ENCODE measurements around the gene PTCRA. TPM values are rescaled to one million over a fixed set of nuclear protein-coding genes. Genes with fewer than 3 reads are reported as not detected.
A peak's percentile ranks its signal among the peaks of the same experiment; 100 is the strongest.
"Not testable (repeated sequence)": the region's sequence is repeated elsewhere in the genome, so short reads cannot be mapped to it uniquely, and the experiment has no call there.

Gene PTCRA
- total RNA-seq, 1 donor from 2014 or later: not detected

GRCh38 chr6:42877695-42878094, 38.2 kb upstream of the PTCRA start:
- DNase-seq (ENCODE audit: extremely low spot score in 2 of 2): no peak
- Histone ChIP-seq H3K4me1 (peaks cover 29% of the 10 kb centered on the region), H3K4me3 (no peak overlapping the region), H3K36me3 (peaks cover 0 to 7% of the 10 kb centered on the region in 2 donors), H3K27ac (peak overlapping the region; percentile 14), H3K9me3 (no peaks in the 10 kb centered on the region), H3K27me3 (no peaks in the 10 kb centered on the region)
- TF ChIP-seq, protein P1, sequence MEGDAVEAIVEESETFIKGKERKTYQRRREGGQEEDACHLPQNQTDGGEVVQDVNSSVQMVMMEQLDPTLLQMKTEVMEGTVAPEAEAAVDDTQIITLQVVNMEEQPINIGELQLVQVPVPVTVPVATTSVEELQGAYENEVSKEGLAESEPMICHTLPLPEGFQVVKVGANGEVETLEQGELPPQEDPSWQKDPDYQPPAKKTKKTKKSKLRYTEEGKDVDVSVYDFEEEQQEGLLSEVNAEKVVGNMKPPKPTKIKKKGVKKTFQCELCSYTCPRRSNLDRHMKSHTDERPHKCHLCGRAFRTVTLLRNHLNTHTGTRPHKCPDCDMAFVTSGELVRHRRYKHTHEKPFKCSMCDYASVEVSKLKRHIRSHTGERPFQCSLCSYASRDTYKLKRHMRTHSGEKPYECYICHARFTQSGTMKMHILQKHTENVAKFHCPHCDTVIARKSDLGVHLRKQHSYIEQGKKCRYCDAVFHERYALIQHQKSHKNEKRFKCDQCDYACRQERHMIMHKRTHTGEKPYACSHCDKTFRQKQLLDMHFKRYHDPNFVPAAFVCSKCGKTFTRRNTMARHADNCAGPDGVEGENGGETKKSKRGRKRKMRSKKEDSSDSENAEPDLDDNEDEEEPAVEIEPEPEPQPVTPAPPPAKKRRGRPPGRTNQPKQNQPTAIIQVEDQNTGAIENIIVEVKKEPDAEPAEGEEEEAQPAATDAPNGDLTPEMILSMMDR (IDR thresholded peaks at IDR 0.05): no peak
- intact Hi-C loops (cut with DNase I): loop anchor here (2.0 to 10.0 kb wide), 3 partner anchors 153 to 220 kb away; partner anchors contain the start of gene PRPH2

DNA sequence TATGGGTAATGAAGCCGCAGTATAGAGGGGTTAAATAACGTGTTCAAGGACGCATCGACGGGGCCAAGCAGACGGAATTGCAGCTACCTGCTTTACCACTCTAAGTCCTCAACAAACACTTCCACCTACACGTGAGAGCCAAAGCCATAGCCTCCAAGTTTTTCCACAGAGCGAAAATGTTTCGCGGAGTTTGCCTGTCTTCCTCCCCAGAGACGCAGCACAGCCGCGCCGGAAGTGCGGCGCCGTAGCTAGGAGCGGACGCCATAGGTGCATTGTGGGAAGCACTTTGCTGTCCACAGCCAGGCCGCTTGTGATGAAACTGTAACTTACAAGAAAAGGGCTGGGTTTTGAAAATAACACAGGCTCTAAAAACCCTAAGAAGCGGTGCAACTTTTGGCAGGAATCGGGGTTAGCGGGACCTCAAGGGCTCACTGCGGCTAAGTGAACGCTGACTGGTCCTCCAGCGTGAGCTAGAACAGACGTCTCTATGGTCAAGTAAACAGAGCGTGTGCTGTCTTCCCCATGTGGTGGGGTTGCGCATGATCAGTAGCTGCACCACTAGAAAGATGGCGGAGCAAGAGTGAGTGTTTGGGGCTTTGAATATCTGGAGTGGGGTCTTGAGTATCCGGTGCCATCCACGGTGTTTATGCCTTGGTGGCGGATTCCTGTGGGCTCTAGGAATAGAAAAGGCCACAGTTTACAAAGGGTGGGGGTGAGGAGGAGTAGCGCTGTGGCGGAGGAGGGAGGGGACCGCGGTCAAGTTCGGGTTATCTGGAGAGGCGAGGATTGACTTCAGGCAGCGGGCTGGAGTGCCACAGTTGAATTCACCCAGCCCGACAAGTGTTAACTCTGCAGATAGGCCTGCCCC, 36.2 kb upstream of the PTCRA start, which contains the start of gene RPL7L1:
Gene RPL7L1, plus strand, starts transcription at position 245 of the 868 bp plus-strand sequence. Its CDS starts 295 bp downstream, at position 540.
- no peaks in the 10 kb centered on the region for H3K27me3 ChIP-seq
- peak in 1 of 2 donors; percentile 92 for DNase-seq (ENCODE audit: extremely low spot score in 2 of 2)
- intact Hi-C loops (cut with DNase I): loop anchor here (2.0 to 10.0 kb wide), 4 partner anchors 97 to 222 kb away; partner anchors contain the start of genes BICRAL and PRPH2
- peak within 1 kb of the TSS; percentile 92 for H3K27ac ChIP-seq
- H3K4me1 ChIP-seq: peaks cover 29% of the 10 kb centered on the region
- TF ChIP-seq, protein P1 (IDR thresholded peaks at IDR 0.05): peak in 2 of 3 experiments; percentile 45 to 47
- TF ChIP-seq POLR2AphosphoS5 (IDR thresholded peaks at IDR 0.05; ENCODE audit: insufficient read depth in 1 of 2, low read depth in 1 of 2) (peak; percentile 90 to 93), POLR2A (IDR thresholded peaks at IDR 0.05) (peak in 1 of 2 donors; percentile 58)
- H3K36me3 ChIP-seq: peaks cover 0 to 24% of the 10 kb centered on the region in 2 donors
- H3K9me3 ChIP-seq: no peaks in the 10 kb centered on the region
- peak within 1 kb of the TSS; percentile 69 to 78 for H3K4me3 ChIP-seq

DNA sequence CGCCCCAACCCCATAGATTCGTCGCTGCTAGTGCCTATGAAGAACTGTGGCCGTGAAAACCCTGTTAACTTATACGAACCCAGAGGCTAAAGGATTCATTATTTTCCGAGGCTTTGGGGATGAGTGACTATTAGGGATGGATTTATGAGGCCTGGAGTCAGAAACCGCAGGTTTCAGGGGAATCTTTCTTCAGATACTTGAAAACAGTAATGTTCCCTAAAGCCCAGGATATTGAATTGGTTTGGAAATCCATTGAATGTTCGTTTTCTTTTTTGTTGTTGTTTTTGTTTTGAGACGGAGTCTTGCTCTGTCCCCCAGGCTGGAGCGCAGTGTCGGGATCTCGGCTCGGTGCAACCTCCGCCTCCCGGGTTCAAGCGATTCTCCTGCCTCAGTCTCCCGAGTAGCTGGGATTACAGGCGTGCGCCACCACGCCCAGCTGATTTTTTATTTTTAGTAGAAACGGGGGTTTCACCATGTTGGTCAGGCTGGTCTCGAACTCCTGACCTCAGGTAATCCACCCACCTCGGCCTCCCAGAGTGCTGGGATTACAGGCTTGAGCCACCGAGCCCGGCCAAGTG, 35.5 kb upstream of the PTCRA start:
- Histone ChIP-seq H3K36me3 (peaks cover 0 to 31% of the 10 kb centered on the region in 2 donors), H3K4me1 (peaks cover 29% of the 10 kb centered on the region), H3K4me3 (peak overlapping the region; percentile 69 to 78), H3K27ac (peak overlapping the region; percentile 92)
- intact Hi-C loops (cut with DNase I): loop anchor here (5.0 kb wide), 1 partner anchor 98 kb away; the partner anchor contains the start of gene BICRAL
- H3K27me3 ChIP-seq; DNase-seq (ENCODE audit: extremely low spot score in 2 of 2); H3K9me3 ChIP-seq: not testable (repeated sequence)

- H3K9me3 ChIP-seq; DNase-seq (ENCODE audit: extremely low spot score in 2 of 2); H3K27me3 ChIP-seq: not testable (repeated sequence)
- intact Hi-C loops (cut with DNase I): loop anchor here (5.0 kb wide), 1 partner anchor 99 kb away; the partner anchor contains the start of gene BICRAL
- H3K4me3 ChIP-seq: peak overlapping the region; percentile 69 to 78
- peaks cover 0 to 37% of the 10 kb centered on the region in 2 donors for H3K36me3 ChIP-seq
- peaks cover 29% of the 10 kb centered on the region for H3K4me1 ChIP-seq
- peak overlapping the region; percentile 92 for H3K27ac ChIP-seq
Observed at GRCh38 chr6:42880871-42881270, 35.0 kb upstream of the PTCRA start.

GRCh38 chr6:42885702-42886101, 30.2 kb upstream of the PTCRA start:
- DNase-seq (ENCODE audit: extremely low spot score in 2 of 2): no peak
- no peak overlapping the region for H3K4me3 ChIP-seq
- no peaks in the 10 kb centered on the region for H3K9me3 ChIP-seq
- peaks cover 25% of the 10 kb centered on the region for H3K4me1 ChIP-seq
- H3K27me3 ChIP-seq: no peaks in the 10 kb centered on the region
- H3K27ac ChIP-seq: no peak overlapping the region
- peaks cover 0 to 52% of the 10 kb centered on the region in 2 donors for H3K36me3 ChIP-seq
- no peak for TF ChIP-seq POLR2A (IDR thresholded peaks at IDR 0.05)
- TF ChIP-seq, protein P1 (IDR thresholded peaks at IDR 0.05): no peak
- no peak for TF ChIP-seq POLR2AphosphoS5 (IDR thresholded peaks at IDR 0.05; ENCODE audit: insufficient read depth in 1 of 2, low read depth in 1 of 2)
- intact Hi-C loops (cut with DNase I): no loop called here

GRCh38 chr6:42888201-42888600, 27.7 kb upstream of the PTCRA start:
- intact Hi-C loops (cut with DNase I); H3K27ac ChIP-seq: not testable (repeated sequence)
- H3K36me3 ChIP-seq: peaks cover 0 to 42% of the 10 kb centered on the region in 2 donors

More at GRCh38 chr6:42888201-42888600, 27.7 kb upstream of the PTCRA start:
- not testable (repeated sequence) for DNase-seq (ENCODE audit: extremely low spot score in 2 of 2); H3K4me3 ChIP-seq; H3K27me3 ChIP-seq; H3K9me3 ChIP-seq
- H3K4me1 ChIP-seq: peaks cover 14% of the 10 kb centered on the region
